Progenitor cell of endocrine pancreas (in vitro differentiated cells): Measurements from ENCODE around the gene ACOX3. TPM values are rescaled to one million over a fixed set of nuclear protein-coding genes. Genes with fewer than 3 reads are reported as not detected.

ENCODE experiments used
- DNase-seq: peaks from one replicate; pipeline ENCODE4 v3.0.0; 2021; ENCODE audit warnings: low spot score; ENCODE audit not compliant: unreplicated experiment
- H3K27ac Mint-ChIP-seq: 2 replicates; pipeline ENCODE4 v1.8.0; 2021; ENCODE audit warnings: mild to moderate bottlenecking, moderate library complexity, mixed read lengths
- H3K27me3 Mint-ChIP-seq: 2 replicates; pipeline ENCODE4 v1.8.0; 2021; ENCODE audit warnings: mixed read lengths
- H3K36me3 Mint-ChIP-seq: 2 replicates; pipeline ENCODE4 v1.8.0; 2022; ENCODE audit warnings: mixed read lengths; ENCODE audit not compliant: insufficient read depth
- H3K4me1 Mint-ChIP-seq: 2 replicates; pipeline ENCODE4 v1.8.0; 2021; ENCODE audit warnings: low read depth, mixed read lengths
- H3K4me3 Mint-ChIP-seq: 2 replicates; pipeline ENCODE4 v1.8.0; 2021; ENCODE audit warnings: low read depth, mild to moderate bottlenecking, moderate library complexity, mixed read lengths
- H3K9me3 Mint-ChIP-seq: 2 replicates; pipeline ENCODE4 v1.8.0; 2021; ENCODE audit warnings: low read depth, mixed read lengths
- CTCF ChIP-seq: fragments of 200-600 bp; sonication (generic); IDR thresholded peaks from one replicate; pipeline ENCODE4 v1.5.0; 2021; ENCODE audit warnings: antibody characterized with exemption, mild to moderate bottlenecking; ENCODE audit not compliant: unreplicated experiment
- total RNA-seq: library from RNA; stranded (reverse); gene quantifications from 2 replicates; pipeline ENCODE4 v1.2.1, GENCODE V29; 2021

The ACOX3 gene
- total RNA-seq, 1 donor from 2014 or later: 22.6 TPM

GRCh38 chr4:8329859-8330761 lies 110.4 kb downstream of the ACOX3 start:
- H3K4me3 Mint-ChIP-seq: no peak overlapping the region
- no peak for DNase-seq
- H3K36me3 Mint-ChIP-seq: no peaks in the 10 kb centered on the region
- no peak for TF ChIP-seq CTCF
- no peak overlapping the region for H3K27ac Mint-ChIP-seq
- peaks cover 2% of the 10 kb centered on the region for H3K4me1 Mint-ChIP-seq
- no peaks in the 10 kb centered on the region for H3K27me3 Mint-ChIP-seq
- H3K9me3 Mint-ChIP-seq: peaks cover 3% of the 10 kb centered on the region

- H3K9me3 Mint-ChIP-seq: peaks cover 3% of the 10 kb centered on the region
- no peak overlapping the region for H3K4me3 Mint-ChIP-seq
Observed at GRCh38 chr4:8329560-8329858, 111.0 kb downstream of the ACOX3 start.

GRCh38 chr4:8328866-8329559 lies 111.5 kb downstream of the ACOX3 start:
- H3K9me3 Mint-ChIP-seq: peaks cover 3% of the 10 kb centered on the region
- no peak for DNase-seq

More at GRCh38 chr4:8329560-8329858, 111.0 kb downstream of the ACOX3 start:
- DNase-seq: no peak
- H3K27me3 Mint-ChIP-seq: no peaks in the 10 kb centered on the region
- no peak overlapping the region for H3K27ac Mint-ChIP-seq
- no peaks in the 10 kb centered on the region for H3K4me1 Mint-ChIP-seq
- H3K36me3 Mint-ChIP-seq: no peaks in the 10 kb centered on the region
- no peak for TF ChIP-seq CTCF

GRCh38 chr4:8328456-8328855 lies 112.1 kb downstream of the ACOX3 start:
- Mint-ChIP-seq H3K4me1 (no peaks in the 10 kb centered on the region), H3K9me3 (peaks cover 3% of the 10 kb centered on the region), H3K27me3 (no peaks in the 10 kb centered on the region), H3K27ac (no peak overlapping the region), H3K4me3 (no peak overlapping the region), H3K36me3 (no peaks in the 10 kb centered on the region)
- no peak for DNase-seq
- no peak for TF ChIP-seq CTCF

More at GRCh38 chr4:8328866-8329559, 111.5 kb downstream of the ACOX3 start:
- H3K4me3 Mint-ChIP-seq: no peak overlapping the region
- H3K36me3 Mint-ChIP-seq: no peaks in the 10 kb centered on the region
- H3K27ac Mint-ChIP-seq: no peak overlapping the region
- H3K4me1 Mint-ChIP-seq: no peaks in the 10 kb centered on the region
- H3K27me3 Mint-ChIP-seq: no peaks in the 10 kb centered on the region
- no peak for TF ChIP-seq CTCF

GRCh38 chr4:8326206-8326605 lies 114.3 kb downstream of the ACOX3 start:
- DNase-seq: no peak
- no peak for TF ChIP-seq CTCF

More at GRCh38 chr4:8326206-8326605, 114.3 kb downstream of the ACOX3 start:
- Mint-ChIP-seq H3K4me1 (no peaks in the 10 kb centered on the region), H3K36me3 (no peaks in the 10 kb centered on the region), H3K4me3 (no peak overlapping the region), H3K27ac (no peak overlapping the region), H3K27me3 (no peaks in the 10 kb centered on the region), H3K9me3 (peaks cover 3% of the 10 kb centered on the region)
